ENCODE measurements around the gene RAB7A. TPM values are rescaled to one million over a fixed set of nuclear protein-coding genes. Genes with fewer than 3 reads are reported as not detected.

RAB7A gene
- total RNA-seq, 1 experiment from 2014 or later = 258 TPM

DNA sequence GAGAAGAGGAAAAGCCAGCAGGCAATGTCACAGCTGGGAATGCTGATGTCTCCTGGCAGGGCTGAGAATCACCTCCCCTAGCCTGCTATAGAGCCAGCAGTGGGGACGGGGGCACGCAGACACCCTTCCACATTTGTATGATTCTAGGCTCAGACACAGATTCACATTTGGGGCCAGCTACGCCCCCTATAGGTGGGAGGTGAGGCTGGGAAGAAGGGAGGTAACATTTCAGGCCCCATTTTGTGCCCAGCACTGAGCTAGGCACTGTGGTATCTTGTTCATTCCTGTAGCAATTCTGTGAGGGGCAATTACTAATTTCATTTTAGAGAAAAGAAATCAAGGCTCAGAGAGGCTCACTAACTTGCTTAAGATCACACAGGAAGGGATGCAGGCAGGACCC is 137.6 kb downstream of the RAB7A start:
- H3K4me3 ChIP-seq (ENCODE audit: low read depth, low read length, poor library complexity, severe bottlenecking) = no peak overlapping the region
- no peaks in the 10 kb centered on the region for H3K36me3 ChIP-seq (ENCODE audit: insufficient read depth, low read length, poor library complexity, severe bottlenecking)
- H3K27ac ChIP-seq (ENCODE audit: low read depth, low read length, poor library complexity, severe bottlenecking) = no peak overlapping the region
- POLR2A ChIA-PET (ENCODE audit: low non-redundant PET) = no interaction called here
- intact Hi-C loops (cut with micrococcal nuclease; ENCODE audit: unreplicated experiment) = no loop called here
- peaks cover 4% of the 10 kb centered on the region for H3K4me1 ChIP-seq (ENCODE audit: insufficient read depth, low read length, poor library complexity, severe bottlenecking)
- no TSS peak for BruUV-seq (replicated peaks)
- no peak for TF ChIP-seq EZH2 (IDR thresholded peaks at IDR 0.05; ENCODE audit: borderline replicate concordance, low read depth, low read length, poor library complexity, severe bottlenecking)
- TF ChIP-seq, protein P1, sequence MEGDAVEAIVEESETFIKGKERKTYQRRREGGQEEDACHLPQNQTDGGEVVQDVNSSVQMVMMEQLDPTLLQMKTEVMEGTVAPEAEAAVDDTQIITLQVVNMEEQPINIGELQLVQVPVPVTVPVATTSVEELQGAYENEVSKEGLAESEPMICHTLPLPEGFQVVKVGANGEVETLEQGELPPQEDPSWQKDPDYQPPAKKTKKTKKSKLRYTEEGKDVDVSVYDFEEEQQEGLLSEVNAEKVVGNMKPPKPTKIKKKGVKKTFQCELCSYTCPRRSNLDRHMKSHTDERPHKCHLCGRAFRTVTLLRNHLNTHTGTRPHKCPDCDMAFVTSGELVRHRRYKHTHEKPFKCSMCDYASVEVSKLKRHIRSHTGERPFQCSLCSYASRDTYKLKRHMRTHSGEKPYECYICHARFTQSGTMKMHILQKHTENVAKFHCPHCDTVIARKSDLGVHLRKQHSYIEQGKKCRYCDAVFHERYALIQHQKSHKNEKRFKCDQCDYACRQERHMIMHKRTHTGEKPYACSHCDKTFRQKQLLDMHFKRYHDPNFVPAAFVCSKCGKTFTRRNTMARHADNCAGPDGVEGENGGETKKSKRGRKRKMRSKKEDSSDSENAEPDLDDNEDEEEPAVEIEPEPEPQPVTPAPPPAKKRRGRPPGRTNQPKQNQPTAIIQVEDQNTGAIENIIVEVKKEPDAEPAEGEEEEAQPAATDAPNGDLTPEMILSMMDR (conservative IDR thresholded peaks at IDR 0.05; ENCODE audit: low read depth, low read length) = peak; percentile 48
- peaks cover 17% of the 10 kb centered on the region for H3K9me3 ChIP-seq (ENCODE audit: low read depth, low read length, poor library complexity, severe bottlenecking)
- H3K27me3 ChIP-seq (replicated peaks; ENCODE audit: insufficient read depth, low read depth, low read length, poor library complexity) = no peaks in the 10 kb centered on the region
- CTCF ChIA-PET = no interaction called here
- no peak for DNase-seq (ENCODE audit: low spot score)

Other genes starting within 250 kb of the RAB7A start
- 14.2 and 19.4 TPM in 2 replicates for gene GATA2, start 233.0 kb upstream of the RAB7A start, total RNA-seq (2021)
- 239 and 254 TPM in 2 replicates for gene RPN1, start 75.4 kb upstream of the RAB7A start, total RNA-seq (2021)
- 54.5 and 54.9 TPM in 2 replicates for gene ACAD9, start 153.4 kb downstream of the RAB7A start, total RNA-seq (2021)